ENCODE data around the gene IMMP2L. TPM values are rescaled to one million over a fixed set of nuclear protein-coding genes. Genes with fewer than 3 reads are reported as not detected.
"Not testable (repeated sequence)": the region's sequence is repeated elsewhere in the genome, so short reads cannot be mapped to it uniquely, and the experiment has no call there.

Gene IMMP2L
- total and polyA plus RNA-seq, 2 of the 8 experiments (the other 6 are each of a cell fraction or from before 2014, with no cell fraction given), result 2.3 to 10.1 TPM

GRCh38 chr7:111255576-111255975, 306.7 kb downstream of the IMMP2L start (continued):
- TF ChIP-seq MAX (IDR thresholded peaks at IDR 0.05), result no peak
- TF ChIP-seq KDM1A (IDR thresholded peaks at IDR 0.05; ENCODE audit: borderline replicate concordance, low read length), result no peak
- no peak for TF ChIP-seq SRF (IDR thresholded peaks at IDR 0.05; ENCODE audit: low read depth, low read length)
- TF ChIP-seq TCF12 (IDR thresholded peaks at IDR 0.05; ENCODE audit: low read depth, low read length), result no peak
- no peak for TF ChIP-seq CHD1 (IDR thresholded peaks at IDR 0.05; ENCODE audit: low read depth, low read length)

DNA sequence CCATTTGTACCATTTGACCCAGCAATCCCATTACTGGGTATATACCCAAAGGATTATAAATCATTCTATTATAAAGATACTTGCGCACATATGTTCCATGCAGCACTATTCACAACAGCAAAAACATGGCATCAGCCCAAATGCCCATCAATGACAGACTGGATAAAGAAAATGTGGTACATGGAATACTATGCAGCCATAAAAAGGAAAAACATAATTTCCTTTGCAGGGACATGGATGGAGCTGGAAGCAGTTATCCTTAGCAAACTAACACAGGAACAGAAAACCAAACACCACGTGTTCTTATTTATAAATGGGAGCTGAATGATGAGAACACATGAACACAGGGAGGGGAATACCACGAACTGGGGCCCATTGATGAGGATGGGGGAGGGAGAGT, 310.9 kb downstream of the IMMP2L start:
- H3K23ac ChIP-seq (ENCODE audit: insufficient read length); H3K27ac ChIP-seq (ENCODE audit: low read depth, low read length); H3K4me2 ChIP-seq (ENCODE audit: insufficient read depth in 1 of 2, low read depth in 2 of 2, low read length in 2 of 2); H2BK5ac ChIP-seq (ENCODE audit: low read depth, low read length); H3K4me1 ChIP-seq (replicated peaks in 1 of 4; ENCODE audit: control insufficient read depth in 3 of 4, insufficient read depth in 4 of 4, low read length in 3 of 4); H3K4ac ChIP-seq (replicated peaks; ENCODE audit: insufficient read length, low read depth, low read length); H3K18ac ChIP-seq (ENCODE audit: extremely low read depth, low read length); DNase-seq (ENCODE audit: low read depth in 1 of 2, low spot score in 2 of 2); H4K91ac ChIP-seq (replicated peaks; ENCODE audit: insufficient read length, low read length); H2BK20ac ChIP-seq (ENCODE audit: low read length); H2BK12ac ChIP-seq (ENCODE audit: low read depth, low read length); H2AK5ac ChIP-seq (ENCODE audit: low read depth, low read length); H2AFZ ChIP-seq (ENCODE audit: low read length); H2BK15ac ChIP-seq (ENCODE audit: low read length); H3K23me2 ChIP-seq (ENCODE audit: low read depth, low read length); H4K8ac ChIP-seq (ENCODE audit: extremely low read depth, insufficient read depth, low read length); H3K14ac ChIP-seq (ENCODE audit: insufficient read length); H3K9me3 ChIP-seq (ENCODE audit: insufficient read depth in 2 of 2, low read depth in 1 of 2, low read length in 1 of 2); H3K79me1 ChIP-seq (ENCODE audit: low read depth, low read length); POLR2A ChIA-PET (ENCODE audit: partially characterized antibody); H4K5ac ChIP-seq (ENCODE audit: insufficient read length, low read depth, low read length); H3K27me3 ChIP-seq (replicated peaks in 1 of 4; ENCODE audit: control insufficient read depth in 3 of 4, extremely low read depth in 1 of 4, insufficient read depth in 3 of 4, low read length in 3 of 4); H3K36me3 ChIP-seq (ENCODE audit: control insufficient read depth in 2 of 4, insufficient read depth in 4 of 4, low read length in 3 of 4); H3K56ac ChIP-seq (replicated peaks; ENCODE audit: insufficient read length, low read depth, low read length); H3K79me2 ChIP-seq (ENCODE audit: control insufficient read depth in 1 of 2, insufficient read depth in 2 of 2, low read length in 2 of 2); H2BK120ac ChIP-seq (replicated peaks; ENCODE audit: low read depth, low read length); CTCF ChIA-PET (ENCODE audit: partially characterized antibody); H4K20me1 ChIP-seq (replicated peaks in 1 of 2; ENCODE audit: control insufficient read depth in 1 of 2, insufficient read depth in 2 of 2, low read length in 2 of 2); H3K9ac ChIP-seq (replicated peaks in 1 of 4; ENCODE audit: extremely low read depth in 1 of 4, low read depth in 3 of 4, low read length in 3 of 4); FAIRE-seq; H3K4me3 ChIP-seq (ENCODE audit: extremely low read depth in 1 of 4, insufficient read depth in 2 of 4, low read depth in 3 of 4, low read length in 4 of 4): not testable (repeated sequence)
- WGBS, 2 experiments (ENCODE audit: extremely low coverage in 1 of 2, insufficient coverage in 1 of 2, insufficient read length in 1 of 2, insufficient replicate concordance in 2 of 2, low coverage in 1 of 2, low lambda C conversion rate in 2 of 2, missing lambda C conversion rate in 1 of 2), result 93% methylated on average over 3 of the region's 3 CpGs; no CpG with 5 or more reads in 1 of the 2 experiments

All from H1 (cell line).